GM10248 (cell line): ENCODE measurements around the gene TAF13.

Experiments
- CTCF ChIA-PET: fragments of 300-600 bp; sonication (Branson Sonifier 250); formaldehyde crosslinking; extraction: SDS; loops from one replicate; lab custom pipeline; 2021; ENCODE audit warnings: antibody characterized with exemption; lab: Yijun Ruan, JAX
- POLR2A ChIA-PET: fragments of 350-650 bp; sonication (Branson Sonifier 250); formaldehyde crosslinking; extraction: SDS; loops from one replicate; lab custom pipeline; 2020; ENCODE audit warnings: antibody characterized with exemption; lab: Yijun Ruan, JAX
- DNase-seq: peaks from one replicate; pipeline ENCODE4 v3.0.0; 2012; ENCODE audit errors: extremely low spot score
- CTCF ChIP-seq: IDR thresholded peaks from 2 replicates; pipeline ENCODE4 v1.5.1; 2012; ENCODE audit warnings: mild to moderate bottlenecking, low read depth; ENCODE audit errors: extremely low read depth, missing control alignments, control extremely low read depth

Gene TAF13

GRCh38 chr1:109075531-109076490 is at the start of gene TAF13:
TAF13 (minus strand) TSS chr1:109076003; CDS start chr1:109075947, 56 bp downstream.
- CTCF ChIA-PET = interaction anchor here (0.9 to 2.6 kb wide), 5 partner anchors 9 to 24 kb away, joined by 3 to 16 read pairs (median 5); partner anchors contain the start of gene TMEM167B
- DNase-seq = peak; percentile 94
- POLR2A ChIA-PET = interaction anchor here (0.5 to 1.2 kb wide), 4 partner anchors 10 to 36 kb away, joined by 3 to 9 read pairs (median 6); partner anchors contain the start of gene WDR47
- peak; percentile 8 for TF ChIP-seq CTCF

GRCh38 chr1:109120356-109120755 is 44.6 kb upstream of the TAF13 start:
- no peak for TF ChIP-seq CTCF
- DNase-seq = no peak
- POLR2A ChIA-PET = no interaction called here
- CTCF ChIA-PET = interaction anchor here (0.8 to 3.1 kb wide), 2 partner anchors 10 to 20 kb away, joined by 3 to 14 read pairs; no protein-coding TSS in a partner anchor

- CTCF ChIA-PET = no interaction called here
- POLR2A ChIA-PET = no interaction called here
- TF ChIP-seq CTCF = no peak
- no peak for DNase-seq
Observed at GRCh38 chr1:109118089-109118488, 42.3 kb upstream of the TAF13 start.

- ChIA-PET CTCF (interaction anchor here (0.8 to 8.5 kb wide), 3 partner anchors 11 to 416 kb away, joined by 3 to 114 read pairs (median 8); no protein-coding TSS in a partner anchor), POLR2A (interaction anchor here (2.0 kb wide), 1 partner anchor 16 kb away, joined by 6 read pairs; no protein-coding TSS in a partner anchor)
- DNase-seq = no peak
- TF ChIP-seq CTCF = no peak
Observed at GRCh38 chr1:109116286-109116685, 40.5 kb upstream of the TAF13 start.

GRCh38 chr1:109115685-109116084 is 39.9 kb upstream of the TAF13 start:
- CTCF ChIA-PET = interaction anchor here (0.8 to 8.5 kb wide), 3 partner anchors 11 to 416 kb away, joined by 3 to 114 read pairs (median 8); no protein-coding TSS in a partner anchor
- POLR2A ChIA-PET = interaction anchor here (2.0 kb wide), 1 partner anchor 15 kb away, joined by 6 read pairs; no protein-coding TSS in a partner anchor
- no peak for TF ChIP-seq CTCF
- DNase-seq = no peak

- no peak for DNase-seq
- TF ChIP-seq CTCF = no peak
- ChIA-PET POLR2A (interaction anchor here (0.8 kb wide), 1 partner anchor 14 kb away, joined by 4 read pairs; no protein-coding TSS in a partner anchor), CTCF (interaction anchor here (0.5 to 8.5 kb wide), 7 partner anchors 13 to 297 kb away, joined by 3 to 114 read pairs (median 3); no protein-coding TSS in a partner anchor)
Observed at GRCh38 chr1:109114342-109114674, 38.5 kb upstream of the TAF13 start.
